MM.1S (cell line): ENCODE measurements around the gene MFGE8.

Experiments
- DNase-seq: peaks from one replicate; pipeline ENCODE4 v3.0.0-alpha.2; 2015
- H2AFZ ChIP-seq: fragments of 300-600 bp; sonication (generic); 2 replicates; pipeline ENCODE4 v1.6.0; 2016; ENCODE audit warnings: antibody characterized with exemption, low read length
- H3F3A ChIP-seq: fragments of 300-600 bp; sonication (generic); 2 replicates; pipeline ENCODE4 v1.6.1; 2016; ENCODE audit warnings: mild to moderate bottlenecking, antibody characterized with exemption, low read length, moderate library complexity, mixed read lengths; ENCODE audit not compliant: insufficient read depth
- H3K27ac ChIP-seq: fragments of 300-600 bp; sonication (generic); 2 replicates; pipeline ENCODE4 v1.5.1; 2016; ENCODE audit warnings: mild to moderate bottlenecking, low read length
- H3K27me3 ChIP-seq: fragments of 300-600 bp; sonication (generic); replicated peaks from 2 replicates; pipeline ENCODE4 v1.6.0; 2016; ENCODE audit warnings: low read length; ENCODE audit not compliant: insufficient read depth
- H3K36me3 ChIP-seq: fragments of 300-600 bp; sonication (generic); replicated peaks from 2 replicates; pipeline ENCODE4 v1.6.1; 2016; ENCODE audit warnings: mild to moderate bottlenecking, low read length, mixed read lengths; ENCODE audit not compliant: insufficient read depth
- H3K4me1 ChIP-seq: fragments of 300-600 bp; sonication (generic); 2 replicates; pipeline ENCODE4 v1.6.1; 2016; ENCODE audit warnings: low read length, mixed read lengths
- H3K4me2 ChIP-seq: fragments of 300-600 bp; sonication (generic); 2 replicates; pipeline ENCODE4 v1.6.0; 2016; ENCODE audit warnings: low read depth, low read length
- H3K4me3 ChIP-seq: fragments of 300-600 bp; sonication (generic); 2 replicates; pipeline ENCODE4 v1.5.1; 2016; ENCODE audit warnings: low read length, mixed read lengths
- H3K79me2 ChIP-seq: fragments of 300-600 bp; sonication (generic); 2 replicates; pipeline ENCODE4 v1.6.1; 2016; ENCODE audit warnings: mixed run types, low read length, mixed read lengths
- H3K9ac ChIP-seq: fragments of 300-600 bp; sonication (generic); 2 replicates; pipeline ENCODE4 v1.6.1; 2016; ENCODE audit warnings: low read length, mixed read lengths
- H3K9me2 ChIP-seq: fragments of 300-600 bp; sonication (generic); replicated peaks from 2 replicates; pipeline ENCODE4 v1.6.1; 2016; ENCODE audit warnings: mild to moderate bottlenecking, low read length, mixed read lengths; ENCODE audit not compliant: insufficient read depth
- H3K9me3 ChIP-seq: fragments of 300-600 bp; sonication (generic); replicated peaks from 2 replicates; pipeline ENCODE4 v1.6.1; 2016; ENCODE audit warnings: mild to moderate bottlenecking, low read length, mixed read lengths; ENCODE audit not compliant: insufficient read depth
- H4K20me1 ChIP-seq: fragments of 300-600 bp; sonication (generic); 2 replicates; pipeline ENCODE4 v1.6.1; 2016; ENCODE audit warnings: mild to moderate bottlenecking, low read length, moderate library complexity, mixed read lengths; ENCODE audit not compliant: insufficient read depth
- EZH2 ChIP-seq: fragments of 300-600 bp; sonication (generic); optimal IDR thresholded peaks from 2 replicates; pipeline ENCODE3; 2017; ENCODE audit warnings: low read depth, mild to moderate bottlenecking, antibody characterized with exemption, low read length, mixed read lengths
- EZH2phosphoT487 ChIP-seq: fragments of 300-600 bp; sonication (generic); IDR thresholded peaks from 2 replicates; pipeline ENCODE4 v1.6.1; 2018; ENCODE audit warnings: antibody characterized with exemption, low read length
- TF ChIP-seq, protein P1 (sequence below): fragments of 300-600 bp; sonication (generic); IDR thresholded peaks from 2 replicates; pipeline ENCODE4 v1.5.1; 2016; ENCODE audit warnings: antibody characterized with exemption, low read length, mixed read lengths

Gene MFGE8

DNA sequence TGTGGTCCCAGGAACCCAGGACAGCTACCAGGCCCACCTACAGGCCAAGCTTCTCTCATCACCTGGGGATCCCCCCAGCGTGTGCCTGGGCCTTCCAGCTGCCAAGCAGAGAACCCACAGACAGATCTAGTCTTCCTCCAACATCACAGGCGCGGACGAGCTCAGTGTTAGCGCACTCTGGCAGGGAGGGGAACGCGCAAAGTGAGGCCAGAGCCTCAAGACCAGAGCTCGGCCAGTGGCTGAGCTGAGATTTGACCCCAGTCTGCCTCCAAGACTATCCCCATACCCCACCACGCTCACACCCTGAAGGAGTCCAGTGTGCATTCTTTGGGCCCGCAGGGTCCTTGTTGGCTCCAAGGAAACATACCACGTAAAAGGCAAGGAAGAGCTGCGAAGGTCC lies 5.1 kb downstream of the MFGE8 start:
- Histone ChIP-seq H3K9me2 (no peaks in the 10 kb centered on the region), H3K27ac (no peak overlapping the region), H3K79me2 (no peaks in the 10 kb centered on the region), H3F3A (no peaks in the 10 kb centered on the region), H4K20me1 (no peaks in the 10 kb centered on the region), H3K4me3 (no peak overlapping the region), H3K4me1 (peaks cover 7% of the 10 kb centered on the region; the same call in 1 of the 2 replicates), H3K27me3 (no peaks in the 10 kb centered on the region), H2AFZ (no peak overlapping the region), H3K9me3 (no peaks in the 10 kb centered on the region), H3K36me3 (no peaks in the 10 kb centered on the region), H3K4me2 (no peak overlapping the region), H3K9ac (no peak overlapping the region)
- no peak for DNase-seq
- TF ChIP-seq, protein P1, sequence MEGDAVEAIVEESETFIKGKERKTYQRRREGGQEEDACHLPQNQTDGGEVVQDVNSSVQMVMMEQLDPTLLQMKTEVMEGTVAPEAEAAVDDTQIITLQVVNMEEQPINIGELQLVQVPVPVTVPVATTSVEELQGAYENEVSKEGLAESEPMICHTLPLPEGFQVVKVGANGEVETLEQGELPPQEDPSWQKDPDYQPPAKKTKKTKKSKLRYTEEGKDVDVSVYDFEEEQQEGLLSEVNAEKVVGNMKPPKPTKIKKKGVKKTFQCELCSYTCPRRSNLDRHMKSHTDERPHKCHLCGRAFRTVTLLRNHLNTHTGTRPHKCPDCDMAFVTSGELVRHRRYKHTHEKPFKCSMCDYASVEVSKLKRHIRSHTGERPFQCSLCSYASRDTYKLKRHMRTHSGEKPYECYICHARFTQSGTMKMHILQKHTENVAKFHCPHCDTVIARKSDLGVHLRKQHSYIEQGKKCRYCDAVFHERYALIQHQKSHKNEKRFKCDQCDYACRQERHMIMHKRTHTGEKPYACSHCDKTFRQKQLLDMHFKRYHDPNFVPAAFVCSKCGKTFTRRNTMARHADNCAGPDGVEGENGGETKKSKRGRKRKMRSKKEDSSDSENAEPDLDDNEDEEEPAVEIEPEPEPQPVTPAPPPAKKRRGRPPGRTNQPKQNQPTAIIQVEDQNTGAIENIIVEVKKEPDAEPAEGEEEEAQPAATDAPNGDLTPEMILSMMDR, result no peak
- no peak for TF ChIP-seq EZH2
- TF ChIP-seq EZH2phosphoT487, result no peak

DNA sequence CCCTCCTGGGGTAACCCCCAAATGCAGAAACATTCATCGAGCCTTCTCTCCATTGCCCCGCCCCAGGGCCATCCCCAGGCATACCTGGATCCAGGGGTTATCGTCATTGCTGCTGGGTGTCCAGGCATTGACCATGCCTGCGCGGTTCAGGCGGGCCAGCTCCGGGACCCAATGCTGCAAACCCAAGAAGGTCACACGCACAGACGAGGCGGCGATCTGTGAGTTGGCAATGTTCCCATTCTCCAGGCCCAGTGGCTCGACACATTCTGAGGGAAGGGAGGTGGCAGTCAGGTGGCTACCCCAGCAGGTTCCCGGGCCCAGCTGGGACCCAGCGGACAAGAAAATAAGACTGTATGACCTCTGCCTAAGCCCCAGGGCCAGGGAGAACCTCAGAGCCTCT lies 6.1 kb downstream of the MFGE8 start:
- H3F3A ChIP-seq, result no peaks in the 10 kb centered on the region
- H3K79me2 ChIP-seq, result no peaks in the 10 kb centered on the region
- H3K9me3 ChIP-seq, result no peaks in the 10 kb centered on the region
- H3K9ac ChIP-seq, result no peak overlapping the region
- TF ChIP-seq EZH2, result no peak
- TF ChIP-seq, protein P1, result no peak
- TF ChIP-seq EZH2phosphoT487, result no peak
- H3K4me2 ChIP-seq, result no peak overlapping the region
- H3K4me3 ChIP-seq, result no peak overlapping the region
- H3K27ac ChIP-seq, result no peak overlapping the region
- no peaks in the 10 kb centered on the region for H3K36me3 ChIP-seq
- H4K20me1 ChIP-seq, result no peaks in the 10 kb centered on the region
- DNase-seq, result no peak
- H3K9me2 ChIP-seq, result no peaks in the 10 kb centered on the region
- H2AFZ ChIP-seq, result no peak overlapping the region
- peaks cover 1% of the 10 kb centered on the region; the same call in 1 of the 2 replicates for H3K4me1 ChIP-seq
- H3K27me3 ChIP-seq, result no peaks in the 10 kb centered on the region

DNA sequence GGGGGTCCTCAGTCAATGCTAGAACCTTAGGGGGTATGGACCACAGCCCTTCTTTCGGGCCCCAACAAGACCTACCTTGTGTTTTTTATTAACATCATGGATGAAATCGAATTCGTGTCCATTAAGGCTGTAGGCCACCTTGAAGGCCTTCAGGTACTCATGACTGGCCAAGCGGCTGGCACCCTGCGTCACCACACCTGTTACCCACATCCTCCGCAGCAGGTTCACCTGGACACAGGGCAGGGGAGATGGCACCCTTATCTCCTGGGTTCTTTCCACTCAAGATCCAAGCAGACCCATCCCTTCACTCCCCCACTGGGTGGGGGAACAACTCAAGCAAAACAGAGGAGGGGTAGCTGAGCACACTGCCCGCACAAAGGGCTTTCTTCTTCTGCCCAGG lies 6.6 kb downstream of the MFGE8 start:
- DNase-seq, result no peak
- Histone ChIP-seq H3K79me2 (no peaks in the 10 kb centered on the region), H3K9ac (no peak overlapping the region), H3K36me3 (no peaks in the 10 kb centered on the region), H3K4me3 (no peak overlapping the region), H3K9me3 (no peaks in the 10 kb centered on the region), H3K27me3 (no peaks in the 10 kb centered on the region), H3K27ac (no peak overlapping the region), H4K20me1 (no peaks in the 10 kb centered on the region), H3K4me1 (no peaks in the 10 kb centered on the region), H2AFZ (no peak overlapping the region), H3K9me2 (no peaks in the 10 kb centered on the region), H3K4me2 (no peak overlapping the region), H3F3A (no peaks in the 10 kb centered on the region)
- TF ChIP-seq EZH2 (no peak), EZH2phosphoT487 (no peak)
- TF ChIP-seq, protein P1, result no peak
